Stimulated activated CD4-positive, alpha-beta T cell treated with anti-CD3 and anti-CD28 coated beads, TNF-alpha, amount 100 ng/mL, for 4 hours (primary cell): ENCODE data around the gene CDC45.

Source experiments
- DNase-seq, 3 experiments: peaks; one replicate each; pipeline ENCODE4 v3.0.0-alpha.2; 2020; ENCODE audit warnings: low read depth in 3 of 3

Gene CDC45

GRCh38 chr22:19467912-19468311 is 11.8 kb upstream of the CDC45 start:
- no peak for DNase-seq

- DNase-seq = no peak
Observed at GRCh38 chr22:19469421-19469820, 10.3 kb upstream of the CDC45 start.

DNA sequence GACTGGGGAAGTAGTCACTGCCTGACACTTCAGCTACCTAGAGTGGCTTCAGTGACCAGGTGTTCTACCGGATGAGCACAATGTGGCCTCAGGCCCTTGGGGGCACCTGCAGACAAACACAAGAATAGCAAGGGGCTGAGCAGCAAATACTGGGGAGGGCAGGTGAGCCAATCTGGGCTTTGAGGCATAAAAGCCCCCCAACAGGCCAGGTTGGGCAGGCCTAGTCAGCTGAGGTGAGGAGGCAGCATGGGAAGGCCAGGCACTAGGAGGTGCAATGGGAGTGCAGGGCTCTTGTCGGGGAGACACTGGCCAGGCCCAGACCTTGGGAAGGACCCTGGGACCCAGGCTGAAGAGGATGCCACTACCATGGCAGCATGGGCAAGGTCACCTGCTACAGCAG is 9.7 kb upstream of the CDC45 start:
- no peak for DNase-seq

GRCh38 chr22:19471572-19471971 is 8.1 kb upstream of the CDC45 start:
- no peak for DNase-seq

DNA sequence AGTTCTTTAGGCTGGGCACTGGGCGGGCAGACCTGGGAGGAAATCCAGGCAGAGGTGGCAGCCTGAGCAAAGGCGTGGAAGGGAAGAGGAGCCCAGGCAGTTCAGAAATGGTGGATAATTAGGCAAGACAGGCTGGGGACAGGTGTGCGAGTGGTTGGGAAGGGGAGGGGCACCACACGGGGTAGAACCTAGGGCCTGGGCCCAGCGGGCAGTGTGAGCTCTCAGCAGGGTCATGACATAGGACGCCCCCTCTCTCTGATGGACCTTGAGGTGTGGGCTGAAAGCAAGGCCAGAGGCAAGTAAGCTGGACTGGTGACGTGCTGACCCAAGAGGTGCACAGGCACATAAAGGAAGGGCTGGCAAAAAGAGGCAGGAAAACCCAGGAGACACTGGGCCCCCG is 7.5 kb upstream of the CDC45 start:
- DNase-seq = no peak

GRCh38 chr22:19473578-19473977 is 6.1 kb upstream of the CDC45 start:
- no peak for DNase-seq

- no peak for DNase-seq
Observed at GRCh38 chr22:19476023-19476422, 3.7 kb upstream of the CDC45 start.

DNA sequence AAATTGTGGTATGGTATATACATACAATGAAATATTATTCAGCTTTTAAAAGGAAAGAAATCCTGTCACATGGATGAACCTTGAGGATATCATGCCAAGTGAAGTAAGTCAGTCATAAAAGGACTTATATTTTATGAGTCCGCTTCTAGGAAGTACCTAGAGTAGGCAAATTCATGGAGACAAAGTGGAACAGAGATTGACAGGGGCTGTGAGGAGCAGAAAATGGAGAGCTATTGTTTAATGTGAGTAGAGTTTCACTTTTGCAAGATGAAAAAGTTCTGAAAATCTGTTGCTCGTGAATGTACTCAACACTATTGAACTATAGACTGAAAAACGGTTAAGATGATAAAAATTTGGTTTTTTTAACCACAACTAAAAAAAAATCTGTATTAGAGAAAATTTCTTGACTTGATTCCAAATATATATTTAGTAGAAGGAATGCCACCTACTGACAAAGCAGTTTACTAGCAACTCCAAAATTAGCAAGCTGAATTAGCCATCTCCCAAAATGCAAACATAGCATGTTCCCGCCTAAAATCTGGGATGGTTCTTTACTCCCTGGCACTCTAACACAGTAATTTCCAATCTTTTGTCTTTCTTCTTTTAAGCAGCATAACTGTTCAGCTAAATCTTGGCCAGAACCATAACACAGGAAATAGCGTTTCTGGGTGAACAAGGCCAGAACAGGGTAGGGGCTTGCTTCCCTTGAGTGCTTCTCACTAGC is 2.2 kb upstream of the CDC45 start:
- no peak for DNase-seq

DNA sequence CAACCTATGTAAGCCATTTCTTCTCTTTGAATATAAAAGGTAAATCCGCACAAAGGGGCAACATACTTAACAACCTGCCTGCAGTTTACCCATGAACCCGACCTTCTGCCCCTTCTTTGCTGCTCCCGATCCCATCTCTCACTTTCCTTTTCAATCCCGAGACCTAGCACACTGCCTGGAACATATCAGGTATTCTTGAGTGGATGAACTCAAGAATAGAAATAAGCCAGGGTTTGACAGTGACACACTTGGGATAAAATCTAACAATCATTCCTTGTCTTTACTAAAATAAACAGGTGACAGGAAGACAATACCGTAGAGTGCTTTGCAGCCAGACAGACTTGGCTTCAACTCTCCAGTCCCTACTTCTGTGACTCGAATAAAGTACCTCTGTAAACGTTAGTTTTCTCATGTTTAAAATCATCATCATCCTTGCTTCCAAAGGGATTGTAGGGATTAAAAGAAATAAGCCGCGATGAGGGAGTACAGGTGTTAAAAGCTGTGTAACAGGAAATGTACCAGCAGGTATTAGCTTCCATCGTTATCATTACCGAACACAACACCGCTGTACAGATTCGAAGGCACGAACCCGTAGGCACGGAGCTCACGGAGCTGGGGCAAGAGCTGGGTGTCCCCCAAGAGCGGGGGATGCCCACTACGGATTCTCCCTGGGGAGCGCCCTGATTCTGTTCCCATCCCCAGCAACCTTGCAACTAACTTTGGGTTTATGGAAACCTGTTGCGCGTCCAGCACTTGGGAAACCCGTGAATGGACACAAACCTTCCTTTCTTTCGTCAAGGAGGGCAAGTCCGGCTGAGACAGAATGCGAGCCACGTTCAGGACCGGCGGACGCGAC is 1.4 kb upstream of the CDC45 start:
- DNase-seq = peak in 1 of 3 experiments; percentile 7

GRCh38 chr22:19478901-19479354 is 792 bp upstream of the CDC45 start, which contains the start of gene UFD1:
TSS of gene UFD1 (minus strand) at chr22:19479193. CDS start at chr22:19479085, 108 bp downstream.
- peak; percentile 54 to 57 (median 56) for DNase-seq

DNA sequence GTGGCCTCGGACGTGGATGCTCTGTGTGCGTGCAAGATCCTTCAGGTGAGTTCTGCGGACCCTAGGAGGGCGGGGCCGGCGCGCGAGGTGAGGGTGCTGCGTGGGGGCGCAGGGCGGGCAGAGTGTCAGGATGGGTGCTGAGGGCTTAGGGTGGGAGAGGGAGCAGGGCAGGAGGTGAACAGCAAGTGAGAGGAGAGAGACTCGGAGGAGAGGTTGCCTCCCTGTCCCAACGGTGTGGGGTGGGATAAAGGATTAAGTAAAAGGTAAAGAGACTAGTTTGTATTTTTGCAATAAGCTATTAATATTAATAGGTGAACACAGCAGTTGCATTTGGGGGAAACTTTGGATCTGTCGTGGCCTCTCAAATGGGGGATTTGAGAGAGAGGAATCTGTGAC is 451 bp downstream of the CDC45 start:
- no peak for DNase-seq

DNA sequence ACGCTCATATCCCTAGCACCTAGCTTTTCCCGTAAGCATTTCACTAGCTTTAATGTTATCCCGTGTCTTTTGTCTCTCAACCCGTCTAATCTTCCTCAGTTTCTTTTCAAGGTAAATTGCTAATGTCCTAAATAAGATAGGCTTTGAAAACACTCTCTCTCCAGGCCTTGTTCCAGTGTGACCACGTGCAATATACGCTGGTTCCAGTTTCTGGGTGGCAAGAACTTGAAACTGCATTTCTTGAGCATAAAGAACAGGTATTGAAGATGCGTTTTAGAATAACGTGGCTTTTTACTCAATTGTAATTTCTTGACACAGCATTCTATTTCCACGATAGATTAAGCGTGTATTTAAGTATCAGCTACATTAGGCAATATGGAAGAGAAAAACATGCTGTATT is 1.1 kb downstream of the CDC45 start:
- DNase-seq = no peak

DNA sequence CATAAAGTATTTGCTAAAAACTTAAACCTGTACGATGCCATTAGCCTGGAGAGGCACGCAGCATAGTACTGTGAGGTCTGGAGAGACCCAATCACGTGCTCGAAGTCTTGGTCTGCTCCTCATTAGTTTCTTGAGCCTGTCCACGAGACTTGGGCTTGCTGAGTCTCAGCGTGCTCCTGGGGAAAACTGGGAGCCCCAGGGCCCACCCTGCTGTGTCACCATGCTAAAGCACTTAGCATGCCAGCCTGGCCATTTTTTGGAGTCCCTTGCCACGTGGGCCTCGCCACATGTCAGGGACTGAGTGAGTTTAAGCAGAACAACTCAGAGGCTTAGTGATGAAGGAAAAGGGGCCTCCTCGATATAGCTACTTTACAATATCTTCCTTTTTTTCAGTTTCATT is 2.6 kb downstream of the CDC45 start:
- DNase-seq = no peak

GRCh38 chr22:19483481-19484244 is 3.9 kb downstream of the CDC45 start:
- DNase-seq = no peak

DNA sequence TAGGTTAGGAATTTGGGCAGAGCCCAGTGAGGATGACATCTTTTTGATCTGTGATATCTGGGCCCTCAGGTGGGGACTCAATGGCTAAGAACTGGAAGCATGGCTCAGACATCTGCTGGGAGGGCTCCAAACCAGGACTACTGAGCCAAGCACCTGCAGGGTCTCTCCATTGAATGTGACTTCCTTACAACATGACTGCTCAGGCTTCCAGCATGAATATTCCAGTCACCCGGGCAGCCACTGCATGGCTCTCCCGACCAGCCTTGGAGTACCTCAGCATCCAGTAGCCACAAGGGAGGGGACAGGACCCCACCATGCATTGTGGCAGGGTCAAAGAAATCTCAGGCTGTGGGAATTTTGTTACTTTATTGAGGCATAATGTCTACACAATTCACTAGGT is 8.6 kb downstream of the CDC45 start:
- DNase-seq = no peak

- DNase-seq = no peak
Observed at GRCh38 chr22:19488884-19489843, 9.4 kb downstream of the CDC45 start.

- DNase-seq = no peak
Observed at GRCh38 chr22:19490628-19491230, 11.0 kb downstream of the CDC45 start.

- no peak for DNase-seq
Observed at GRCh38 chr22:19492504-19493174, 12.9 kb downstream of the CDC45 start.

DNA sequence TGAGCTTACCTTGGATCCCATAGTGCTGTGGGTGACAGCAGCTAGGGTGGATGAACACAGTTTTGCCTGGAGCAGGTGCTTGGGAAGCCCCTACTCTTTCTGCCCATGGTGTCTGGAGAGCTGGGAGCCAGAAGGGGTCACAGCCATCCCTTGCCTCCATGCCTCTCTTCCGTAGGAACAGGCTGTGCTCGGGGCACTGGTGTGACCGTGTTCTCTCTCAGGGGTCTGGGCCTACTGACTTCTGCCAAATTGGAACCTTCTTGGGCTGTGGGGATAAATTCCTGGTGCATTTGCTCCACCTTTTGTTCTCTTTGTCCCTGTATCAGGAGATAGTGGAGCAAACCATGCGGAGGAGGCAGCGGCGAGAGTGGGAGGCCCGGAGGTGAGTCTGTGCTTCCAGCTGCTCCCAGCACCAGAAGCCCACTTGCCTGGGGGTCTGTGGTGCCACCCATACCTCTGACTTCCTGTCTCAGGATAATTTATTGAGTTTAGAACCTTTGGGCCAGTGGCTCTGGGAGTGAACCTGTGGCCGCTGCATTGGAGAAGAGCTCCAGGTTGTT is 14.4 kb downstream of the CDC45 start:
- no peak for DNase-seq

GRCh38 chr22:19494676-19495173 is 15.0 kb downstream of the CDC45 start:
- DNase-seq = no peak
